Measurements from ENCODE around the gene MAGED1.

The MAGED1 gene

GRCh38 chrX:51894697-51895336 lies 1.4 kb downstream of the MAGED1 start:
- no peaks in the 10 kb centered on the region for H3K9me3 ChIP-seq (ENCODE audit: control insufficient read depth, insufficient read depth, low read length)
- peak overlapping the region; percentile 77 for H3K4me2 ChIP-seq (ENCODE audit: low read length)
- H3K27me3 ChIP-seq (ENCODE audit: control insufficient read depth, low read length) = no peaks in the 10 kb centered on the region
- peaks cover 12% of the 10 kb centered on the region for H3K79me2 ChIP-seq (ENCODE audit: control insufficient read depth, low read length)
- H3K4me3 ChIP-seq (ENCODE audit: low read length) = peak overlapping the region; percentile 85
- peaks cover 22% of the 10 kb centered on the region for H3K36me3 ChIP-seq (ENCODE audit: control insufficient read depth, low read length)
- 0 out of 2 replicates have a peak overlapping the region, but pooled peaks have one; percentile 18 for H3K27ac ChIP-seq (ENCODE audit: low read depth, low read length)
- no peaks in the 10 kb centered on the region for H4K20me1 ChIP-seq (ENCODE audit: control insufficient read depth, insufficient read depth, low read depth, low read length)
- TF ChIP-seq EZH2phosphoT487 (IDR thresholded peaks at IDR 0.05; ENCODE audit: borderline replicate concordance, low read length) = no peak
- TF ChIP-seq, protein P1, sequence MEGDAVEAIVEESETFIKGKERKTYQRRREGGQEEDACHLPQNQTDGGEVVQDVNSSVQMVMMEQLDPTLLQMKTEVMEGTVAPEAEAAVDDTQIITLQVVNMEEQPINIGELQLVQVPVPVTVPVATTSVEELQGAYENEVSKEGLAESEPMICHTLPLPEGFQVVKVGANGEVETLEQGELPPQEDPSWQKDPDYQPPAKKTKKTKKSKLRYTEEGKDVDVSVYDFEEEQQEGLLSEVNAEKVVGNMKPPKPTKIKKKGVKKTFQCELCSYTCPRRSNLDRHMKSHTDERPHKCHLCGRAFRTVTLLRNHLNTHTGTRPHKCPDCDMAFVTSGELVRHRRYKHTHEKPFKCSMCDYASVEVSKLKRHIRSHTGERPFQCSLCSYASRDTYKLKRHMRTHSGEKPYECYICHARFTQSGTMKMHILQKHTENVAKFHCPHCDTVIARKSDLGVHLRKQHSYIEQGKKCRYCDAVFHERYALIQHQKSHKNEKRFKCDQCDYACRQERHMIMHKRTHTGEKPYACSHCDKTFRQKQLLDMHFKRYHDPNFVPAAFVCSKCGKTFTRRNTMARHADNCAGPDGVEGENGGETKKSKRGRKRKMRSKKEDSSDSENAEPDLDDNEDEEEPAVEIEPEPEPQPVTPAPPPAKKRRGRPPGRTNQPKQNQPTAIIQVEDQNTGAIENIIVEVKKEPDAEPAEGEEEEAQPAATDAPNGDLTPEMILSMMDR (IDR thresholded peaks at IDR 0.05; ENCODE audit: low read depth, low read length, poor library complexity, severe bottlenecking) = no peak
- H3K9me2 ChIP-seq (replicated peaks; ENCODE audit: control insufficient read depth, low read length) = no peaks in the 10 kb centered on the region
- H3F3A ChIP-seq (ENCODE audit: control insufficient read depth, insufficient read depth) = no peaks in the 10 kb centered on the region; the same call in 1 of the 2 replicates
- peaks cover 30% of the 10 kb centered on the region for H3K4me1 ChIP-seq (ENCODE audit: control insufficient read depth, low read length)

GRCh38 chrX:51896626-51897025 lies 3.2 kb downstream of the MAGED1 start:
- Histone ChIP-seq H3K36me3 (ENCODE audit: control insufficient read depth, low read length) (peaks cover 30% of the 10 kb centered on the region), H3K9me3 (ENCODE audit: control insufficient read depth, insufficient read depth, low read length) (no peaks in the 10 kb centered on the region), H3K9me2 (replicated peaks; ENCODE audit: control insufficient read depth, low read length) (no peaks in the 10 kb centered on the region), H3K4me1 (ENCODE audit: control insufficient read depth, low read length) (peaks cover 23% of the 10 kb centered on the region), H3K79me2 (ENCODE audit: control insufficient read depth, low read length) (peaks cover 12% of the 10 kb centered on the region), H3K27me3 (ENCODE audit: control insufficient read depth, low read length) (no peaks in the 10 kb centered on the region), H4K20me1 (ENCODE audit: control insufficient read depth, insufficient read depth, low read depth, low read length) (no peaks in the 10 kb centered on the region), H3F3A (ENCODE audit: control insufficient read depth, insufficient read depth) (no peaks in the 10 kb centered on the region; the same call in 1 of the 2 replicates), H3K4me3 (ENCODE audit: low read length) (no peak overlapping the region), H3K4me2 (ENCODE audit: low read length) (no peak overlapping the region), H3K27ac (ENCODE audit: low read depth, low read length) (no peak overlapping the region)
- TF ChIP-seq EZH2phosphoT487 (IDR thresholded peaks at IDR 0.05; ENCODE audit: borderline replicate concordance, low read length) = no peak
- TF ChIP-seq, protein P1 (IDR thresholded peaks at IDR 0.05; ENCODE audit: low read depth, low read length, poor library complexity, severe bottlenecking) = no peak

- Histone ChIP-seq H3F3A (ENCODE audit: control insufficient read depth, insufficient read depth) (no peaks in the 10 kb centered on the region), H3K27ac (ENCODE audit: low read depth, low read length) (no peak overlapping the region), H3K4me3 (ENCODE audit: low read length) (no peak overlapping the region), H3K27me3 (ENCODE audit: control insufficient read depth, low read length) (no peaks in the 10 kb centered on the region), H3K4me1 (ENCODE audit: control insufficient read depth, low read length) (peaks cover 8% of the 10 kb centered on the region), H3K36me3 (ENCODE audit: control insufficient read depth, low read length) (peaks cover 31% of the 10 kb centered on the region), H3K4me2 (ENCODE audit: low read length) (no peak overlapping the region), H4K20me1 (ENCODE audit: control insufficient read depth, insufficient read depth, low read depth, low read length) (no peaks in the 10 kb centered on the region), H3K9me3 (ENCODE audit: control insufficient read depth, insufficient read depth, low read length) (no peaks in the 10 kb centered on the region), H3K9me2 (replicated peaks; ENCODE audit: control insufficient read depth, low read length) (no peaks in the 10 kb centered on the region), H3K79me2 (ENCODE audit: control insufficient read depth, low read length) (no peaks in the 10 kb centered on the region)
- TF ChIP-seq, protein P1 (IDR thresholded peaks at IDR 0.05; ENCODE audit: low read depth, low read length, poor library complexity, severe bottlenecking) = no peak
- no peak for TF ChIP-seq EZH2phosphoT487 (IDR thresholded peaks at IDR 0.05; ENCODE audit: borderline replicate concordance, low read length)
Measured at GRCh38 chrX:51899741-51900140, 6.3 kb downstream of the MAGED1 start.
